Activated CD4-positive, alpha-beta T cell treated with anti-CD3 and anti-CD28 coated beads for 36 hours (primary cell): ENCODE measurements around the gene AJUBA. TPM values are rescaled to one million over a fixed set of nuclear protein-coding genes. Genes with fewer than 3 reads are reported as not detected.
"Not testable (repeated sequence)": the region's sequence is repeated elsewhere in the genome, so short reads cannot be mapped to it uniquely, and the experiment has no call there.

Experiments
- ATAC-seq: fragments of 200-7000 bp; cut with Tn5 transposase; one replicate; pipeline ENCODE4 v1.10.0; 2021; ENCODE audit warnings: mild to moderate bottlenecking, moderate library complexity
- CTCF ChIA-PET: fragments of 350-600 bp; sonication (Branson Sonifier 250); formaldehyde crosslinking; loops from one replicate; lab custom pipeline; 2021; ENCODE audit warnings: antibody characterized with exemption; lab: Charles Lee
- POLR2A ChIA-PET: fragments of 350-600 bp; sonication (Branson Sonifier 250); formaldehyde crosslinking; loops from one replicate; lab custom pipeline; 2021; ENCODE audit warnings: antibody characterized with exemption, inconsistent platforms; lab: Charles Lee
- DNase-seq: peaks from one replicate; pipeline ENCODE4 v3.0.0-alpha.2; 2020
- H3K27ac Mint-ChIP-seq: one replicate; pipeline ENCODE4 v1.8.0; 2021; ENCODE audit warnings: mixed read lengths
- H3K27me3 Mint-ChIP-seq: one replicate; pipeline ENCODE4 v1.8.0; 2021; ENCODE audit warnings: mixed read lengths
- H3K36me3 Mint-ChIP-seq: one replicate; pipeline ENCODE4 v1.8.0; 2021; ENCODE audit warnings: low read depth, mixed read lengths
- H3K4me1 Mint-ChIP-seq: one replicate; pipeline ENCODE4 v1.8.0; 2021; ENCODE audit warnings: mixed read lengths
- H3K4me3 Mint-ChIP-seq: one replicate; pipeline ENCODE4 v1.8.0; 2021; ENCODE audit warnings: mild to moderate bottlenecking, moderate library complexity, mixed read lengths
- H3K9me3 Mint-ChIP-seq: one replicate; pipeline ENCODE4 v1.8.0; 2021; ENCODE audit warnings: low read depth, mixed read lengths
- intact Hi-C, 2 experiments: fragments of 100-400 bp; cut with DNase I in 1 of 2; cut with micrococcal nuclease in 1 of 2; formaldehyde crosslinking; loops; one replicate each; pipeline versions ENCODE4 v1.14.2 to v1.15.1; 2022 to 2024; cut with DNase I, micrococcal nuclease
- total RNA-seq, 2 experiments: library from RNA; stranded (reverse); gene quantifications; one replicate each; pipeline ENCODE4 v1.2.3, GENCODE V29; 2021

The AJUBA gene
- total RNA-seq, 2 experiments from 2014 or later, result 2.9 to 3.2 TPM

- H3K9me3 Mint-ChIP-seq, result no peaks in the 10 kb centered on the region
- intact Hi-C loops, result no loop called here
- H3K27me3 Mint-ChIP-seq, result no peaks in the 10 kb centered on the region
- H3K36me3 Mint-ChIP-seq, result peaks cover 28% of the 10 kb centered on the region
- H3K4me3 Mint-ChIP-seq, result peak overlapping the region; percentile 50
- peak; percentile 25 for DNase-seq
- CTCF ChIA-PET, result interaction anchor here (0.6 to 6.5 kb wide), 13 partner anchors 8 to 102 kb away, joined by 3 to 44 read pairs (median 5); partner anchors contain the start of genes CDH24, PRMT5 and RBM23
- peaks cover 53% of the 10 kb centered on the region for H3K4me1 Mint-ChIP-seq
- H3K27ac Mint-ChIP-seq, result peak overlapping the region; percentile 90
- POLR2A ChIA-PET, result interaction anchor here (1.2 kb wide), 1 partner anchor 14 kb away, joined by 4 read pairs; no protein-coding TSS in a partner anchor
- ATAC-seq, result peak; percentile 62
These were observed 38.1 kb upstream of the AJUBA start for GRCh38 chr14:23020143-23021128.

GRCh38 chr14:23018107-23018506 lies 35.8 kb upstream of the AJUBA start:
- DNase-seq (no peak), ATAC-seq (no peak)
- Mint-ChIP-seq H3K4me3 (no peak overlapping the region), H3K27ac (no peak overlapping the region), H3K27me3 (no peaks in the 10 kb centered on the region), H3K4me1 (peaks cover 33% of the 10 kb centered on the region), H3K9me3 (no peaks in the 10 kb centered on the region), H3K36me3 (peaks cover 11% of the 10 kb centered on the region)
- intact Hi-C loops, result no loop called here
- ChIA-PET POLR2A (interaction anchor here (1.4 kb wide), 1 partner anchor 12 kb away, joined by 5 read pairs; no protein-coding TSS in a partner anchor), CTCF (interaction anchor here (0.9 to 4.6 kb wide), 5 partner anchors 11 to 58 kb away, joined by 3 to 30 read pairs (median 4); partner anchors contain the start of gene CDH24)

GRCh38 chr14:23017091-23017490 lies 34.7 kb upstream of the AJUBA start:
- Mint-ChIP-seq H3K4me3 (no peak overlapping the region), H3K27ac (no peak overlapping the region), H3K27me3 (no peaks in the 10 kb centered on the region), H3K36me3 (peaks cover 6% of the 10 kb centered on the region), H3K4me1 (peaks cover 25% of the 10 kb centered on the region), H3K9me3 (no peaks in the 10 kb centered on the region)
- ChIA-PET CTCF (interaction anchor here (0.6 to 4.6 kb wide), 7 partner anchors 10 to 121 kb away, joined by 3 to 30 read pairs (median 4); no protein-coding TSS in a partner anchor), POLR2A (interaction anchor here (1.4 kb wide), 1 partner anchor 11 kb away, joined by 5 read pairs; no protein-coding TSS in a partner anchor)
- DNase-seq (no peak), ATAC-seq (no peak)
- intact Hi-C loops, result no loop called here

GRCh38 chr14:23015618-23016017 lies 33.3 kb upstream of the AJUBA start:
- no peak for ATAC-seq
- ChIA-PET POLR2A (no interaction called here), CTCF (interaction anchor here (1.2 to 4.6 kb wide), 3 partner anchors 9 to 42 kb away, joined by 3 to 30 read pairs (median 5); no protein-coding TSS in a partner anchor)
- H3K4me3 Mint-ChIP-seq, result peak overlapping the region; percentile 2
- intact Hi-C loops, result no loop called here
- peaks cover 2% of the 10 kb centered on the region for H3K36me3 Mint-ChIP-seq
- H3K9me3 Mint-ChIP-seq, result no peaks in the 10 kb centered on the region
- H3K27ac Mint-ChIP-seq, result peak overlapping the region; percentile 62
- peaks cover 13% of the 10 kb centered on the region for H3K4me1 Mint-ChIP-seq
- DNase-seq, result no peak
- no peaks in the 10 kb centered on the region for H3K27me3 Mint-ChIP-seq

- intact Hi-C loops, H3K36me3 Mint-ChIP-seq, H3K27me3 Mint-ChIP-seq, POLR2A ChIA-PET, DNase-seq, H3K9me3 Mint-ChIP-seq, H3K27ac Mint-ChIP-seq, ATAC-seq, H3K4me3 Mint-ChIP-seq: not testable (repeated sequence)
- CTCF ChIA-PET, result interaction anchor here (0.9 to 4.0 kb wide), 6 partner anchors 9 to 84 kb away, joined by 3 to 26 read pairs (median 6); partner anchors contain the start of gene PRMT5
- peaks cover 19% of the 10 kb centered on the region for H3K4me1 Mint-ChIP-seq
These were observed 31.4 kb upstream of the AJUBA start for GRCh38 chr14:23013749-23014054.

GRCh38 chr14:23013054-23013748 lies 30.9 kb upstream of the AJUBA start:
- Mint-ChIP-seq H3K9me3 (no peaks in the 10 kb centered on the region), H3K27ac (no peak overlapping the region), H3K27me3 (no peaks in the 10 kb centered on the region), H3K4me1 (peaks cover 24% of the 10 kb centered on the region), H3K36me3 (no peaks in the 10 kb centered on the region), H3K4me3 (no peak overlapping the region)
- POLR2A ChIA-PET, result interaction anchor here (0.6 kb wide), 1 partner anchor 290 kb away, joined by 4 read pairs; no protein-coding TSS in a partner anchor
- CTCF ChIA-PET, result interaction anchor here (0.9 to 4.0 kb wide), 9 partner anchors 9 to 83 kb away, joined by 3 to 26 read pairs (median 4); partner anchors contain the start of gene PRMT5
- no peak for ATAC-seq
- intact Hi-C loops, result no loop called here
- DNase-seq, result no peak

GRCh38 chr14:23009939-23010726 lies 27.8 kb upstream of the AJUBA start, which contains the start of gene C14orf93:
Gene C14orf93 (minus strand): TSS chr14:23010143. CDS start chr14:22999023, 11,120 bp downstream.
- ATAC-seq, result peak; percentile 38
- no peaks in the 10 kb centered on the region for H3K27me3 Mint-ChIP-seq
- H3K4me1 Mint-ChIP-seq, result peaks cover 42% of the 10 kb centered on the region
- peak; percentile 92 for DNase-seq
- H3K36me3 Mint-ChIP-seq, result no peaks in the 10 kb centered on the region
- ChIA-PET POLR2A (interaction anchor here (0.6 kb wide), 1 partner anchor 22 kb away, joined by 4 read pairs; no protein-coding TSS in a partner anchor), CTCF (interaction anchor here (1.0 to 4.0 kb wide), 4 partner anchors 10 to 58 kb away, joined by 3 to 26 read pairs (median 4); no protein-coding TSS in a partner anchor)
- intact Hi-C loops, result loop anchor here in 1 of 2 experiments (5.0 kb wide), 1 partner anchor 47 kb away; the partner anchor contains the start of gene CDH24
- no peaks in the 10 kb centered on the region for H3K9me3 Mint-ChIP-seq
- peak within 1 kb of the TSS; percentile 97 for H3K27ac Mint-ChIP-seq
- H3K4me3 Mint-ChIP-seq, result peak within 1 kb of the TSS; percentile 95

- no peaks in the 10 kb centered on the region for H3K36me3 Mint-ChIP-seq
- no peaks in the 10 kb centered on the region for H3K9me3 Mint-ChIP-seq
- H3K4me1 Mint-ChIP-seq, result peaks cover 45% of the 10 kb centered on the region
- peak overlapping the region; percentile 92 for H3K27ac Mint-ChIP-seq
- ChIA-PET CTCF (interaction anchor here (1.4 to 3.9 kb wide), 4 partner anchors 12 to 23 kb away, joined by 3 to 50 read pairs (median 19); no protein-coding TSS in a partner anchor), POLR2A (no interaction called here)
- H3K4me3 Mint-ChIP-seq, result peak overlapping the region; percentile 95
- no peak for DNase-seq
- ATAC-seq, result no peak
- H3K27me3 Mint-ChIP-seq, result no peaks in the 10 kb centered on the region
- intact Hi-C loops, result loop anchor here in 1 of 2 experiments (5.0 kb wide), 1 partner anchor 48 kb away; the partner anchor contains the start of gene CDH24
These were observed 27.2 kb upstream of the AJUBA start for GRCh38 chr14:23009483-23009938.

- Mint-ChIP-seq H3K9me3 (no peaks in the 10 kb centered on the region), H3K27me3 (no peaks in the 10 kb centered on the region), H3K27ac (peak overlapping the region; percentile 92), H3K4me3 (peak overlapping the region; percentile 95), H3K36me3 (no peaks in the 10 kb centered on the region), H3K4me1 (peaks cover 45% of the 10 kb centered on the region)
- ATAC-seq, result no peak
- ChIA-PET CTCF (interaction anchor here (0.5 to 3.9 kb wide), 11 partner anchors 12 to 487 kb away, joined by 3 to 61 read pairs (median 5); partner anchors contain the start of genes CDH24 and PSMB5), POLR2A (interaction anchor here (2.9 kb wide), 1 partner anchor 26 kb away, joined by 14 read pairs; the partner anchor contains the start of gene PSMB5)
- intact Hi-C loops, result loop anchor here in 1 of 2 experiments (5.0 kb wide), 1 partner anchor 48 kb away; the partner anchor contains the start of gene CDH24
- DNase-seq, result no peak
These were observed 26.5 kb upstream of the AJUBA start for GRCh38 chr14:23008831-23009230.
